GM18526 (cell line): ENCODE data around the gene SORCS2.

Experiments
- POLR2A ChIP-seq: IDR thresholded peaks from 3 replicates; pipeline ENCODE4 v1.6.1; 2011; ENCODE audit not compliant: insufficient read length; ENCODE audit errors: extremely low read depth

Gene SORCS2

GRCh38 chr4:7189475-7190277 lies 2.7 kb upstream of the SORCS2 start:
- no peak for TF ChIP-seq POLR2A

- TF ChIP-seq POLR2A, result no peak
These were observed 2.1 kb upstream of the SORCS2 start for GRCh38 chr4:7190278-7190594.

- no peak for TF ChIP-seq POLR2A
These were observed 1.4 kb upstream of the SORCS2 start for GRCh38 chr4:7190691-7191545.

- no peak for TF ChIP-seq POLR2A
These were observed 639 bp upstream of the SORCS2 start for GRCh38 chr4:7191546-7192251.

GRCh38 chr4:7193030-7193958 lies 956 bp downstream of the SORCS2 start:
- TF ChIP-seq POLR2A, result no peak

- TF ChIP-seq POLR2A, result no peak
These were observed 2.2 kb downstream of the SORCS2 start for GRCh38 chr4:7194251-7195140.

GRCh38 chr4:7195141-7195515 lies 2.8 kb downstream of the SORCS2 start:
- TF ChIP-seq POLR2A, result no peak

GRCh38 chr4:7195546-7196287 lies 3.4 kb downstream of the SORCS2 start:
- no peak for TF ChIP-seq POLR2A

GRCh38 chr4:7196288-7196651 lies 3.9 kb downstream of the SORCS2 start:
- no peak for TF ChIP-seq POLR2A

GRCh38 chr4:7196736-7197135 lies 4.4 kb downstream of the SORCS2 start:
- TF ChIP-seq POLR2A, result no peak

- TF ChIP-seq POLR2A, result no peak
These were observed 5.6 kb downstream of the SORCS2 start for GRCh38 chr4:7197910-7198309.

GRCh38 chr4:7198440-7199128 lies 6.2 kb downstream of the SORCS2 start:
- no peak for TF ChIP-seq POLR2A
